Neural progenitor cell (in vitro differentiated cells): ENCODE measurements around the gene SLC46A2. TPM values are rescaled to one million over a fixed set of nuclear protein-coding genes. Genes with fewer than 3 reads are reported as not detected.

Experiments used
- DNase-seq: peaks from one replicate; pipeline ENCODE4 v3.0.0-alpha.2; 2016; ENCODE audit warnings: low spot score
- H2AFZ ChIP-seq: fragments of 200-600 bp; sonication (generic); replicated peaks from 2 replicates; pipeline ENCODE4 v1.6.1; 2016; ENCODE audit warnings: antibody characterized with exemption
- H3F3A ChIP-seq: fragments of 200-600 bp; sonication (generic); 2 replicates; pipeline ENCODE4 v1.6.1; 2016; ENCODE audit warnings: antibody characterized with exemption, low read depth
- H3K27ac ChIP-seq: fragments of 200-600 bp; sonication (generic); 2 replicates; pipeline ENCODE4 v1.5.1; 2016; ENCODE audit warnings: mild to moderate bottlenecking
- H3K27me3 ChIP-seq: fragments of 200-600 bp; sonication (generic); 2 replicates; pipeline ENCODE4 v1.6.1; 2016; ENCODE audit warnings: mild to moderate bottlenecking, moderate library complexity
- H3K36me3 ChIP-seq: fragments of 200-600 bp; sonication (generic); 2 replicates; pipeline ENCODE4 v1.5.1; 2016
- H3K4me1 ChIP-seq: fragments of 200-600 bp; sonication (generic); 2 replicates; pipeline ENCODE4 v1.6.1; 2016; ENCODE audit warnings: mixed run types
- H3K4me2 ChIP-seq: fragments of 200-600 bp; sonication (generic); 2 replicates; pipeline ENCODE4 v1.6.1; 2016
- H3K4me3 ChIP-seq: fragments of 200-600 bp; sonication (generic); 2 replicates; pipeline ENCODE4 v1.5.1; 2016
- H3K79me2 ChIP-seq: fragments of 200-600 bp; sonication (generic); 2 replicates; pipeline ENCODE4 v1.6.1; 2016; ENCODE audit warnings: low read depth
- H3K9ac ChIP-seq: fragments of 200-600 bp; sonication (generic); 2 replicates; pipeline ENCODE4 v1.6.1; 2016
- H3K9me3 ChIP-seq: fragments of 200-600 bp; sonication (generic); 2 replicates; pipeline ENCODE4 v1.5.1; 2016; ENCODE audit warnings: low read depth
- H4K20me1 ChIP-seq: fragments of 200-600 bp; sonication (generic); 2 replicates; pipeline ENCODE4 v1.6.1; 2016; ENCODE audit warnings: low read depth
- H3K27ac Mint-ChIP-seq: 3 replicates; pipeline ENCODE4 v1.8.0; 2021; ENCODE audit warnings: mixed read lengths
- H3K27me3 Mint-ChIP-seq: 2 replicates; pipeline ENCODE4 v1.8.0; 2022; ENCODE audit warnings: low read depth, mild to moderate bottlenecking, inconsistent platforms, moderate library complexity, mixed read lengths; ENCODE audit not compliant: insufficient read depth
- H3K36me3 Mint-ChIP-seq: 3 replicates; pipeline ENCODE4 v1.8.0; 2021; ENCODE audit warnings: mixed read lengths
- H3K4me1 Mint-ChIP-seq: 3 replicates; pipeline ENCODE4 v1.8.0; 2021; ENCODE audit warnings: mixed read lengths
- H3K4me3 Mint-ChIP-seq: 3 replicates; pipeline ENCODE4 v1.8.0; 2021; ENCODE audit warnings: mild to moderate bottlenecking, moderate library complexity, mixed read lengths
- H3K9me3 Mint-ChIP-seq: 3 replicates; pipeline ENCODE4 v1.8.0; 2020; ENCODE audit warnings: mixed read lengths
- CTCF ChIP-seq: fragments of 200-600 bp; sonication (generic); IDR thresholded peaks from 2 replicates; pipeline ENCODE4 v1.5.1; 2017; ENCODE audit warnings: antibody characterized with exemption, mild to moderate bottlenecking
- EZH2 ChIP-seq: fragments of 200-600 bp; sonication (generic); IDR thresholded peaks from 2 replicates; pipeline ENCODE4 v1.6.1; 2017; ENCODE audit warnings: antibody characterized with exemption, mild to moderate bottlenecking, moderate library complexity
- EZH2phosphoT487 ChIP-seq: fragments of 200-600 bp; sonication (generic); IDR thresholded peaks from 2 replicates; pipeline ENCODE4 v1.6.1; 2017; ENCODE audit warnings: antibody characterized with exemption
- total RNA-seq: library from RNA; depleted of rRNA; stranded (reverse); fragments of >200 nt; gene quantifications from 2 replicates; pipeline ENCODE4 v1.2.3, GENCODE V29; 2015; ENCODE audit warnings: low replicate concordance

Gene SLC46A2
- total RNA-seq, 1 donor from 2014 or later: not detected

GRCh38 chr9:112891521-112891920 is 845 bp upstream of the SLC46A2 start:
- Mint-ChIP-seq H3K27me3 (peaks cover 11% of the 10 kb centered on the region), H3K4me1 (peaks cover 2% of the 10 kb centered on the region), H3K4me3 (no peak overlapping the region), H3K27ac (no peak overlapping the region), H3K36me3 (no peaks in the 10 kb centered on the region), H3K9me3 (peaks cover 1% of the 10 kb centered on the region)
- no peak overlapping the region for H3K9ac ChIP-seq
- peaks cover 4% of the 10 kb centered on the region for H3K4me1 ChIP-seq
- H3K4me2 ChIP-seq: no peak overlapping the region
- TF ChIP-seq CTCF (no peak), EZH2phosphoT487 (no peak), EZH2 (no peak)
- no peak overlapping the region for H2AFZ ChIP-seq
- no peaks in the 10 kb centered on the region for H4K20me1 ChIP-seq
- no peaks in the 10 kb centered on the region for H3F3A ChIP-seq
- no peaks in the 10 kb centered on the region for H3K36me3 ChIP-seq
- H3K27ac ChIP-seq: no peak overlapping the region
- H3K9me3 ChIP-seq: no peaks in the 10 kb centered on the region
- no peaks in the 10 kb centered on the region for H3K79me2 ChIP-seq
- H3K4me3 ChIP-seq: no peak overlapping the region
- H3K27me3 ChIP-seq: peaks cover 52% of the 10 kb centered on the region
- DNase-seq: no peak

GRCh38 chr9:112887381-112887780 is 3.3 kb downstream of the SLC46A2 start:
- Mint-ChIP-seq H3K27ac (no peak overlapping the region), H3K9me3 (peaks cover 1% of the 10 kb centered on the region), H3K4me1 (peaks cover 2% of the 10 kb centered on the region), H3K27me3 (peaks cover 11% of the 10 kb centered on the region), H3K4me3 (no peak overlapping the region), H3K36me3 (no peaks in the 10 kb centered on the region)
- H3K9ac ChIP-seq: no peak overlapping the region
- H3K4me2 ChIP-seq: no peak overlapping the region
- no peak overlapping the region for H3K27ac ChIP-seq
- H3K4me3 ChIP-seq: no peak overlapping the region
- H3K27me3 ChIP-seq: peaks cover 35% of the 10 kb centered on the region
- TF ChIP-seq CTCF (peak; percentile 60), EZH2 (no peak)
- no peaks in the 10 kb centered on the region for H3F3A ChIP-seq
- H3K79me2 ChIP-seq: no peaks in the 10 kb centered on the region
- no peak overlapping the region for H2AFZ ChIP-seq
- H4K20me1 ChIP-seq: no peaks in the 10 kb centered on the region
- peaks cover 4% of the 10 kb centered on the region for H3K4me1 ChIP-seq
- DNase-seq: peak; percentile 59
- no peaks in the 10 kb centered on the region for H3K9me3 ChIP-seq
- H3K36me3 ChIP-seq: no peaks in the 10 kb centered on the region

GRCh38 chr9:112886351-112886750 is 4.3 kb downstream of the SLC46A2 start:
- TF ChIP-seq EZH2: no peak
- TF ChIP-seq CTCF: no peak
- no peak for TF ChIP-seq EZH2phosphoT487
- no peak overlapping the region for H3K27ac Mint-ChIP-seq
- H3K9me3 Mint-ChIP-seq: peaks cover 1% of the 10 kb centered on the region

More at GRCh38 chr9:112886351-112886750, 4.3 kb downstream of the SLC46A2 start:
- Histone ChIP-seq H3K4me3 (no peak overlapping the region), H4K20me1 (no peaks in the 10 kb centered on the region), H3K4me2 (no peak overlapping the region), H3K27me3 (peaks cover 24% of the 10 kb centered on the region), H3F3A (no peaks in the 10 kb centered on the region), H3K9me3 (no peaks in the 10 kb centered on the region), H3K9ac (no peak overlapping the region), H3K27ac (no peak overlapping the region), H2AFZ (no peak overlapping the region), H3K36me3 (no peaks in the 10 kb centered on the region), H3K79me2 (no peaks in the 10 kb centered on the region), H3K4me1 (peaks cover 4% of the 10 kb centered on the region)
- Mint-ChIP-seq H3K4me1 (peaks cover 2% of the 10 kb centered on the region), H3K4me3 (no peak overlapping the region), H3K27me3 (peaks cover 6% of the 10 kb centered on the region), H3K36me3 (peaks cover 2% of the 10 kb centered on the region)
- DNase-seq: no peak
